NCI-H2227 treated with DMSO at 0.1 percent for 48 hours (cell line): ENCODE results near the gene HOXA11.

Experiments
- DNase-seq: peaks from one replicate; lab custom pipeline; 2025; lab: John Stamatoyannopoulos, UW

HOXA11 gene

DNA sequence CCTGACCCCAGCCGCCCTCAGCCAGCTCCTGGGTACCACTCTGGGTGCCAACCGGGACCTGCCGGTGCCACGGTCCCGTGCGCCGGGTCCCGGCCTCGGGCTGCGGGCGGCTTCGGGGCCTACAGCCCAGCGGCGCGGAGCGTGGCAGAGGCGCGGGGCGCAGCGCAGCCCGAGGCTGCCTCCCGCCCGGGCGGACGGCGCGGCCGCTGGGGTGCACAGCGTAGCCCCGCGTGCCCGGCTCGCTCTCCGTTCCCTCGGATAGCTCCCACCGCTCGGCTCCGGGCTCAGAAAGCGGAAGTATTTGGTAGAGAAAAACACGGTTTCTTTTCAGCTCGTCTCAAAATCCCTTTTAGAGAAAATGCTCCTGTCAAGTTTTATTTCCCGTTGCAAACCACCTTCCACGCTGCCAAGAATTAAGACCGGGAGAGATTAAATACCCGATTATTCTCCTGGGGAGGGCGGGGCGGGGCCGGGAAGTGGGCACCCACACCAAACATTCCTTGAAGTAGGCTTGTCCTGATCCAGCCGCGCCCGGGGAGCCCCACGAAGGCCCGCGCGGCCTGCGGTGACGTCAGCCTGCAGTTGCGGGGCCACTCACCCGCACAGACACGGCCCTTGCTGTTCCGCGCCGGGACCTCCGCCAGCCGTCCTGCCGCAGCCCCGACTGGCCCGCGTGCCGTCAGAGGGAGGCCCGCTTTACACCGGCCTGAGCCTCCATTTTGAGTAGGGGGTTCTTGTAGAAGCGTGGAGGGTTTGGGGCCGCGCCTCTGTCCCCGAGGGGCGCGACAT lies 7.7 kb upstream of the HOXA11 start:
- no peak for DNase-seq

DNA sequence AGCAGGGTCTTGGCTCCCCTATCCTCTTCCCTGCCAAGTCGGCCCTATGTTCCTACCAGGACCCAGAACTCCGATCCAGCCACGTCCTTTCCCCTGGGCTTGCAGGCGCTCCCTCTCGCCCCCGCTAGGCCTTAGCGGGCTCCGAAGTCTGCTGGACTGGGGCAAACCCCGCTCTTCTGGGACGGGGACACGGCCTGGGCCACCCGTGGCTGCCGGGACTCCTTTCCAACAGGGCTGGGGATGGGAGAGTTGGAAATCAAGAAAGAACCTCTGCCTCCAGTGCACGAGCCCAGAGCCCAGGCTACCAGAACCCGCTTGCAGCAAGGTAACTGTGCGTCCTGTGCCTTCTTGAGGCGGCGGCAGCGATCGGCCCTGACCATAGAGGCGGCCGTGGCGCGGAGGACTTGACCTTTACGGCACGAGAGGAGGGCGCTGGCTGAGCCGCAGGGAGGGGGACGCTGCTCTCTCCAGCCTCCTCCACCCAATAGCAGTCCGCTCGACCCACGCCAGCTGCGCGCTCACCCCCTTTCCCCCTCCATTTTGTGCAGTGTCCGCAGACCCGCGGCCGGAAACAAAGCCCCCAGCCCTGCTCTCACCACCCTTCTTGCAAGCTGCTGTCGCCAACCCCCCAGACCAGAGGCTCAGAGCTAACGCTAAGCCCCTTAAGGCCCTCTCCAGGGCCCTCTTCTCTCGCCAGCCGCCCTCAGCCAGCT lies 7.0 kb upstream of the HOXA11 start:
- no peak for DNase-seq

DNA sequence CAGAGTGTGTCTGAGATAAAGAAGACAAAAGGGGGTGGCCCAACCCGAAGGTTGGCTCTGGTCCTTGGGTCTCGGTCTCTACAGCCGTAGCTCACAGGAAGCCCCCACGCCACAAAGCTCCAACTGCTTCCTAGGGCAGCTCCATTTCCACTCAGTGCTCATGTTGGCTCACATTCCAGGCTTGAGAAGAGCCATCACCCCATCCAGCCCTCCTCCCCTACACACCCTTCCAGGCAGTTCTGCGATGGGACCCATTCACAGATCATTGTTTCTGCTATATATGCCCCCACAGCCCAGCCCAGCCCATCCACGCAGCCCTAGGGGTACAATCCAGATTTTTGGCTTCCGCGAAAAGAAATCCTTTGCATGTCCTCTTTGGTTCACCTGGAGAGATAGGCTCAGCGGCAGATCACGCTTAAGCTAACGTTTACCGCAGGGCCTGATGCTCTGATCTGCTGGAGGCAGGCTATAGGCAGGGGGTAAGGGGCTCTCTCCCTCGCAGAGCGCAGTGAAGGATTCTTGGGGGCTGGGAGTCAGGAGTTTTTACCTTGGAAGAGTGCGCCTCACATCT lies 6.2 kb upstream of the HOXA11 start:
- DNase-seq: no peak

- DNase-seq: no peak
Measured at GRCh38 chr7:27189997-27190748, 5.1 kb upstream of the HOXA11 start.

GRCh38 chr7:27189295-27189996 lies 4.4 kb upstream of the HOXA11 start:
- DNase-seq: no peak

DNA sequence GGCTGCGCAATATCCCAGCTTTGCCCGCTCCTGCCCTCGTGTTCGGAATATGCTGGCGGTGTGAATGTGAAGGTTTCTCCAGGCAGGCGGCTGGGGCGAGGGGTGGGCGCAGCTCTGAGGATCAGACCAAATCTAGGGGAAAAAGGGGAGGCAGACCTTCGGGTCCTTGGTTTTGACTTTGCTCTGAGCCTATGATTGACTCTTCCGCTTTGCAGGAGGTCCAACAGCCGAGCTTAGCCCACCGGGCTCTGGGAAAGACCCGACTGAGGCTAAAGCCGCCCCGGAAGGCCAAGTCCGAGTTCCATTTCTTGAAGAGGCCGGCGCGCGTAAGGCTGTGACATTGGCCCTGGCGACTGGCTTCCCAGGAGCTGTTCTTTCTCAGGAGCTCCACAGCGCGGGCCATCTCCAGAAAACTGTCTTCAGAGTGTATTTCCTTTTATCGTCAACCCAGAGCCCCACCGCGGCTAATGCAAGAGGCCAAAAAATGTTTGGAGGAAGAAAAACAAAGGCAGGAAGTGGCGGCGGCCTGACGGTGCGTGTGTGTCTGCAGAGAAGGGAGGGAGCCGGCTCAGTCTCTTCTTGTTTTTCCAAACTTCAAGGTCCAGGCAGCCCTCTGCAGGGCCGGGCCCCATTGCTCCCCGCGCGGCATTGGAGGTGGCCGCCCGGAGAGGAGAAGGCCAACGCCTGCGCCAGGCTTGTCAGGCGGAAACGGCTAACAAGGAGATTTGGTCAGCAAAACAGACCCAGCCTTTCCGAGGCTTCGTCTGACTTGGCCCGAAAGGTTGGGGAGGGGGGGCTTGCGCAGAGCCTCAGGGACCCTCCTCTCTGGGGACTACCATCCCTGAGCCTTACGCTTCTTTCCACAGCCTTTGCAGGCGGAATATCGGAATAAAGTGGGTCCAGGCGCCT lies 3.6 kb upstream of the HOXA11 start:
- DNase-seq: no peak

- DNase-seq: no peak
Measured at GRCh38 chr7:27187475-27188385, 2.7 kb upstream of the HOXA11 start.

DNA sequence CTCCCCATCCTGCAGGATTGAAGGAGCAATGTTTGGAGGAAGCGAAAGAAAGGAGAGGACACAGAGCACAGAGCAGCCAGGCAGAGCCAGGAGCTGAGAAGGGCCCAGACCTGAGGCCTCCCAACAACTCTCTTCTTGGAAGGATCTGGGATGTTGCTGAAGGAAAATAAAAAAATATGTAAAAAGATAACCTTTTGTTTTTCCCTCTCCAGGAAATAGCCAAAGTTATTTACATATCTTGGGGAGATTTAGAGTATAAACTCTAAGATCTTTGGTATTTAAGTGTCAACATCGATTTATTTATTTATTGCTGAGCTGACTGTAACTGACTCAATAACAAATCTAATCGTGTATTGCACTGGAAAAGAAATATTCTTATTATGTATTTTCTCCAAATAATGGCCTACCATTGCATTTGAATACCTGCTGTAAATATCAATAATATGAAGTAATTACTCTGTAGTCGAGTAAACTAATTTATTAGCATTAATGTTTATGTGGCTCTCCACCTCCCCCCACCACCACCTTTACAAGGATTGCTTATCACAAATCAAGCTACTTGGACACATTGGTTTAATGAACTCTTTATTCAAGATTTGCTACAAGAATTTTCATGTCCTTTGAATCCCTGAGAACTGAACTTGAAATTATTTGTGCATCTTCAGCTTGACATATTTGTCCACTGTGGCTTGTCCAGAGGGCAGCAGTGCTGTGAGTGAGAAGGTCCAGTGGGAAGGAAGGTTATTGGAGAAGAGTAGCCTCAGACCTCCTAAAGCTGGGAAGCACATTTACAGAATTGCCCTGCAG lies 1.8 kb upstream of the HOXA11 start:
- no peak for DNase-seq

GRCh38 chr7:27185854-27186667 lies 1.0 kb upstream of the HOXA11 start:
- no peak for DNase-seq

- DNase-seq: no peak
Measured at GRCh38 chr7:27184337-27185012, 557 bp downstream of the HOXA11 start.

- no peak for DNase-seq
Measured at GRCh38 chr7:27183682-27184336, 1.2 kb downstream of the HOXA11 start.

DNA sequence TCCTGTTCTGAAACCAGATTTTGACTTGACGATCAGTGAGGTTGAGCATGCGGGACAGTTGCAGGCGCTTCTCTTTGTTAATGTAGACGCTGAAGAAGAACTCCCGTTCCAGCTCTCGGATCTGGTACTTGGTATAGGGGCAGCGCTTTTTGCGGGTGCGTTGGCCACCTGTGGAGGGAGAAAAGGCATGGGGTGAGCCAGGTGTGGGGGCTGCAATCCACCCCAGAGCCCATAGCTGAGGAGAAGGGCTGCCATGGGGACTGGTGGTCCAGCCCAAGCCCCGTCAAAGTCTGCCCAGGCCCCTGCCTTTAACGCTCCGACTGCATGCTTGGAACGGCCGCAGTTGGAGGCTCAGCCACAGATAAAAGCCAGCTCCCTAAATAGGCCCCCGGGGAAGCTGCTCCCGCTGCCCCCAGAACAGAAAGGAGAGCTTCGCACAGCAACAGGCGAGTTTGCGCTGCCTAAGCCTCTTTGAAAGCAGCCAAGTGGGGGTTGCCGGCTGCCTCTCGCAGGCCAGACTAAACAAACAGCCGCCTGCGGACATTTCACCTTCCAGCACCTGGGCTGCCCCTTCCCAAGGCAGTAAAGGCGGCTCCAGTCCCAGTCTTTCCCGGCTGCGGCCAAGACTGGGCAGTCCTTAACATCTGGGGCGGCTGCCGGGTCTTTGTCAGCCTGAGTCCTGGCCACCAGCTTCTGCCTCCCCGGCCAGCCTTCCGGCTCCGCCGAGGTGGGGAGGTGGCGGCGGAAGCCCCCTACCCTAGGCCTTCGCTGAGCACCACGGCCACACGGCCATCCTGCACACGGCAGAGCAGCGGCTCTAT lies 2.0 kb downstream of the HOXA11 start:
- no peak for DNase-seq

DNA sequence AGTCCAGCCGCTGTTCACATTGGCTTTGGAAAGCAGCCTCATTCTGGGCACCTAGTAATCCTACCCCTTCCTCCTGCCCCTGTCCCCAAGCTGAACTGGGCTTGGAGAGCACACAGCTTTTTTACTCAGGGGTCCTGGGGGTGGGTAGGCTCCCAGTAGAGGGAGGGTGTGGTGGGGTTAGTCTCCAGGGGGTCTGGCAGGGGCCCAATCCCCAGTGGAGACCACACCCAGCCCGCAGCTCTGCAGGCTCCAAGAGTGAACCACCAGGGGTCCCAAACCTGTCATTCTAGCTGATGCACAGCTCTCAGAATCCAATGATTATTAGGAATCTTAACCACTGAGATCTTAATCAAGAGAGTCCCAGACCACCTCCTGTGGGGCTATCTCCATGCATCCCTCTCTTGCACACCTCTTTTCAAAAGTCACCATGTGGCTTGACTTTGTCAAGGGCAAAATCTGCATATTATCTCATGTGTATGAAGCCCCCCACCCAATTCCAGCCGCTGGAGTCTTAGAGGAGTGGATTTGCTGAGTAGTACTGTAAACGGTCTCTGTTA lies 2.7 kb downstream of the HOXA11 start:
- DNase-seq: no peak

GRCh38 chr7:27181795-27182275 lies 3.2 kb downstream of the HOXA11 start:
- DNase-seq: no peak
